Neuron (in vitro differentiated cells): Measurements from ENCODE around the gene TSTD2.

Source experiments
- H2AFZ ChIP-seq: one replicate; pipeline ENCODE4 v1.6.1; 2013; ENCODE audit warnings: low read depth, mild to moderate bottlenecking, inconsistent platforms, low read length, moderate library complexity
- H3K27me3 ChIP-seq: one replicate; pipeline ENCODE4 v1.6.1; 2013; ENCODE audit warnings: low read length; ENCODE audit not compliant: insufficient read depth
- H3K36me3 ChIP-seq: one replicate; pipeline ENCODE4 v1.6.1; 2013; ENCODE audit warnings: low read length; ENCODE audit not compliant: insufficient read depth
- H3K4me1 ChIP-seq: one replicate; pipeline ENCODE4 v1.6.1; 2013; ENCODE audit warnings: low read length; ENCODE audit not compliant: insufficient read depth
- H3K4me3 ChIP-seq: 2 replicates; pipeline ENCODE4 v1.5.1; 2013; ENCODE audit warnings: mild to moderate bottlenecking, low read length, moderate library complexity
- H3K9me3 ChIP-seq: one replicate; pipeline ENCODE4 v1.6.1; 2013; ENCODE audit warnings: low read length

TSTD2 gene

GRCh38 chr9:97651646-97652045 is 18.5 kb upstream of the TSTD2 start:
- H3K9me3 ChIP-seq: no peaks in the 10 kb centered on the region
- no peak overlapping the region for H3K4me3 ChIP-seq
- H3K27me3 ChIP-seq: no peaks in the 10 kb centered on the region
- no peak overlapping the region for H2AFZ ChIP-seq
- no peaks in the 10 kb centered on the region for H3K4me1 ChIP-seq
- H3K36me3 ChIP-seq: peaks cover 88% of the 10 kb centered on the region

- Histone ChIP-seq H3K36me3 (peaks cover 85% of the 10 kb centered on the region), H3K4me3 (no peak overlapping the region), H3K9me3 (no peaks in the 10 kb centered on the region), H3K4me1 (no peaks in the 10 kb centered on the region), H3K27me3 (no peaks in the 10 kb centered on the region), H2AFZ (no peak overlapping the region)
These were observed 14.8 kb upstream of the TSTD2 start for GRCh38 chr9:97647996-97648395.

- Histone ChIP-seq H3K36me3 (peaks cover 81% of the 10 kb centered on the region), H2AFZ (no peak overlapping the region), H3K9me3 (no peaks in the 10 kb centered on the region), H3K27me3 (no peaks in the 10 kb centered on the region), H3K4me3 (no peak overlapping the region), H3K4me1 (no peaks in the 10 kb centered on the region)
These were observed 12.6 kb upstream of the TSTD2 start for GRCh38 chr9:97645720-97646119.

- H3K4me3 ChIP-seq: no peak overlapping the region
- H3K4me1 ChIP-seq: peaks cover 15% of the 10 kb centered on the region
- peaks cover 38% of the 10 kb centered on the region for H3K36me3 ChIP-seq
- no peak overlapping the region for H2AFZ ChIP-seq
- no peaks in the 10 kb centered on the region for H3K9me3 ChIP-seq
- H3K27me3 ChIP-seq: no peaks in the 10 kb centered on the region
These were observed 7.2 kb upstream of the TSTD2 start for GRCh38 chr9:97640325-97640724.

GRCh38 chr9:97638666-97639065 is 5.5 kb upstream of the TSTD2 start:
- H3K27me3 ChIP-seq: no peaks in the 10 kb centered on the region
- H3K4me1 ChIP-seq: peaks cover 22% of the 10 kb centered on the region
- no peak overlapping the region for H2AFZ ChIP-seq
- H3K36me3 ChIP-seq: peaks cover 23% of the 10 kb centered on the region
- H3K9me3 ChIP-seq: no peaks in the 10 kb centered on the region
- H3K4me3 ChIP-seq: no peak overlapping the region

- Histone ChIP-seq H3K4me1 (peaks cover 24% of the 10 kb centered on the region), H3K9me3 (no peaks in the 10 kb centered on the region), H2AFZ (no peak overlapping the region), H3K4me3 (no peak overlapping the region), H3K27me3 (no peaks in the 10 kb centered on the region), H3K36me3 (peaks cover 7% of the 10 kb centered on the region)
These were observed 3.7 kb upstream of the TSTD2 start for GRCh38 chr9:97636903-97637302.

- Histone ChIP-seq H3K36me3 (no peaks in the 10 kb centered on the region), H3K4me1 (peaks cover 29% of the 10 kb centered on the region), H3K27me3 (no peaks in the 10 kb centered on the region), H3K9me3 (no peaks in the 10 kb centered on the region), H3K4me3 (peak overlapping the region; percentile 92), H2AFZ (no peak overlapping the region)
These were observed 1.9 kb upstream of the TSTD2 start for GRCh38 chr9:97635026-97635425.

GRCh38 chr9:97633859-97634490 is 807 bp upstream of the TSTD2 start:
- peaks cover 29% of the 10 kb centered on the region for H3K4me1 ChIP-seq
- peak overlapping the region; percentile 60 for H2AFZ ChIP-seq
- H3K4me3 ChIP-seq: peak overlapping the region; percentile 92
- no peaks in the 10 kb centered on the region for H3K36me3 ChIP-seq
- no peaks in the 10 kb centered on the region for H3K27me3 ChIP-seq
- no peaks in the 10 kb centered on the region for H3K9me3 ChIP-seq

GRCh38 chr9:97632248-97632984 is 752 bp downstream of the TSTD2 start:
- no peaks in the 10 kb centered on the region for H3K9me3 ChIP-seq
- peak overlapping the region; percentile 92 for H3K4me3 ChIP-seq
- H3K27me3 ChIP-seq: no peaks in the 10 kb centered on the region
- no peaks in the 10 kb centered on the region for H3K36me3 ChIP-seq
- H2AFZ ChIP-seq: peak overlapping the region; percentile 60
- peaks cover 22% of the 10 kb centered on the region for H3K4me1 ChIP-seq

GRCh38 chr9:97630591-97630990 is 2.6 kb downstream of the TSTD2 start:
- Histone ChIP-seq H3K27me3 (no peaks in the 10 kb centered on the region), H3K4me3 (no peak overlapping the region), H3K36me3 (peaks cover 8% of the 10 kb centered on the region), H2AFZ (no peak overlapping the region), H3K4me1 (peaks cover 15% of the 10 kb centered on the region), H3K9me3 (no peaks in the 10 kb centered on the region)

- H3K36me3 ChIP-seq: peaks cover 22% of the 10 kb centered on the region
- H3K4me3 ChIP-seq: no peak overlapping the region
- H3K27me3 ChIP-seq: no peaks in the 10 kb centered on the region
- H3K4me1 ChIP-seq: peaks cover 6% of the 10 kb centered on the region
- H3K9me3 ChIP-seq: peaks cover 3% of the 10 kb centered on the region
- no peak overlapping the region for H2AFZ ChIP-seq
These were observed 4.0 kb downstream of the TSTD2 start for GRCh38 chr9:97629156-97629555.

- Histone ChIP-seq H3K36me3 (peaks cover 27% of the 10 kb centered on the region), H3K4me1 (peaks cover 6% of the 10 kb centered on the region), H2AFZ (no peak overlapping the region), H3K9me3 (peaks cover 7% of the 10 kb centered on the region), H3K4me3 (no peak overlapping the region), H3K27me3 (no peaks in the 10 kb centered on the region)
These were observed 4.5 kb downstream of the TSTD2 start for GRCh38 chr9:97628668-97629067.

GRCh38 chr9:97627624-97628023 is 5.5 kb downstream of the TSTD2 start:
- Histone ChIP-seq H3K36me3 (peaks cover 36% of the 10 kb centered on the region), H3K4me3 (no peak overlapping the region), H3K9me3 (peaks cover 10% of the 10 kb centered on the region)

More at GRCh38 chr9:97627624-97628023, 5.5 kb downstream of the TSTD2 start:
- Histone ChIP-seq H3K27me3 (no peaks in the 10 kb centered on the region), H3K4me1 (peaks cover 6% of the 10 kb centered on the region), H2AFZ (no peak overlapping the region)
